ENCODE measurements around the gene POM121L2.

Gene POM121L2

GRCh38 chr6:27290850-27291208 is 21.2 kb downstream of the POM121L2 start:
- H3K9me2 ChIP-seq (ENCODE audit: low read depth, low read length), result no peaks in the 10 kb centered on the region
- no peaks in the 10 kb centered on the region for H3K36me3 ChIP-seq (ENCODE audit: insufficient read depth, low read length)
- H3K4me3 ChIP-seq (ENCODE audit: low read depth, low read length, poor library complexity, severe bottlenecking), result no peak overlapping the region
- H2AFZ ChIP-seq (ENCODE audit: low read length), result no peak overlapping the region
- TF ChIP-seq CTCF (IDR thresholded peaks at IDR 0.05; ENCODE audit: low read length) (no peak), EZH2 (IDR thresholded peaks at IDR 0.05; ENCODE audit: borderline replicate concordance, low read length) (no peak)
- no peaks in the 10 kb centered on the region for H3F3A ChIP-seq (ENCODE audit: insufficient read depth, low read length)
- no peaks in the 10 kb centered on the region for H3K79me2 ChIP-seq (ENCODE audit: insufficient read depth, low read length)
- no peak overlapping the region for H3K9ac ChIP-seq (ENCODE audit: low read length)
- H3K4me2 ChIP-seq (ENCODE audit: low read length), result no peak overlapping the region
- H3K9me3 ChIP-seq (ENCODE audit: low read length), result no peaks in the 10 kb centered on the region
- H4K20me1 ChIP-seq (ENCODE audit: insufficient read depth, low read length), result no peaks in the 10 kb centered on the region
- no peak overlapping the region for H3K27ac ChIP-seq (ENCODE audit: low read depth, low read length, poor library complexity, severe bottlenecking)
- no peaks in the 10 kb centered on the region for H3K4me1 ChIP-seq (ENCODE audit: insufficient read depth, low read length, severe bottlenecking)
- no peaks in the 10 kb centered on the region for H3K27me3 ChIP-seq (ENCODE audit: insufficient read depth, low read length)

- no peaks in the 10 kb centered on the region for H3K36me3 ChIP-seq (ENCODE audit: insufficient read depth, low read length)
- H3K9me2 ChIP-seq (ENCODE audit: low read depth, low read length), result no peaks in the 10 kb centered on the region
- H4K20me1 ChIP-seq (ENCODE audit: insufficient read depth, low read length), result no peaks in the 10 kb centered on the region
- H3K79me2 ChIP-seq (ENCODE audit: insufficient read depth, low read length), result no peaks in the 10 kb centered on the region
- H3K4me3 ChIP-seq (ENCODE audit: low read depth, low read length, poor library complexity, severe bottlenecking), result no peak overlapping the region
- no peak overlapping the region for H2AFZ ChIP-seq (ENCODE audit: low read length)
- no peak overlapping the region for H3K9ac ChIP-seq (ENCODE audit: low read length)
- no peaks in the 10 kb centered on the region for H3K4me1 ChIP-seq (ENCODE audit: insufficient read depth, low read length, severe bottlenecking)
- H3K9me3 ChIP-seq (ENCODE audit: low read length), result no peaks in the 10 kb centered on the region
- H3K27me3 ChIP-seq (ENCODE audit: insufficient read depth, low read length), result no peaks in the 10 kb centered on the region
- H3K4me2 ChIP-seq (ENCODE audit: low read length), result no peak overlapping the region
- no peak overlapping the region for H3K27ac ChIP-seq (ENCODE audit: low read depth, low read length, poor library complexity, severe bottlenecking)
- no peaks in the 10 kb centered on the region for H3F3A ChIP-seq (ENCODE audit: insufficient read depth, low read length)
- TF ChIP-seq CTCF (IDR thresholded peaks at IDR 0.05; ENCODE audit: low read length) (no peak), EZH2 (IDR thresholded peaks at IDR 0.05; ENCODE audit: borderline replicate concordance, low read length) (no peak)
Observed at GRCh38 chr6:27290065-27290849, 21.8 kb downstream of the POM121L2 start.

GRCh38 chr6:27288136-27289044 is 23.7 kb downstream of the POM121L2 start:
- no peak overlapping the region for H3K27ac ChIP-seq (ENCODE audit: low read depth, low read length, poor library complexity, severe bottlenecking)
- H3K9me3 ChIP-seq (ENCODE audit: low read length), result no peaks in the 10 kb centered on the region
- no peaks in the 10 kb centered on the region for H3F3A ChIP-seq (ENCODE audit: insufficient read depth, low read length)
- no peak overlapping the region for H3K9ac ChIP-seq (ENCODE audit: low read length)
- H3K4me3 ChIP-seq (ENCODE audit: low read depth, low read length, poor library complexity, severe bottlenecking), result no peak overlapping the region
- H3K36me3 ChIP-seq (ENCODE audit: insufficient read depth, low read length), result no peaks in the 10 kb centered on the region
- H3K4me2 ChIP-seq (ENCODE audit: low read length), result no peak overlapping the region
- no peak overlapping the region for H2AFZ ChIP-seq (ENCODE audit: low read length)
- no peaks in the 10 kb centered on the region for H4K20me1 ChIP-seq (ENCODE audit: insufficient read depth, low read length)
- H3K79me2 ChIP-seq (ENCODE audit: insufficient read depth, low read length), result no peaks in the 10 kb centered on the region
- H3K27me3 ChIP-seq (ENCODE audit: insufficient read depth, low read length), result no peaks in the 10 kb centered on the region
- H3K9me2 ChIP-seq (ENCODE audit: low read depth, low read length), result no peaks in the 10 kb centered on the region
- TF ChIP-seq CTCF (IDR thresholded peaks at IDR 0.05; ENCODE audit: low read length) (no peak), EZH2 (IDR thresholded peaks at IDR 0.05; ENCODE audit: borderline replicate concordance, low read length) (no peak)
- no peaks in the 10 kb centered on the region for H3K4me1 ChIP-seq (ENCODE audit: insufficient read depth, low read length, severe bottlenecking)

Measured in OCI-LY1 (cell line).